ENCODE measurements around the gene NEK3. TPM values are rescaled to one million over a fixed set of nuclear protein-coding genes. Genes with fewer than 3 reads are reported as not detected.
A peak's percentile ranks its signal among the peaks of the same experiment; 100 is the strongest.

Gene NEK3
- total RNA-seq, 1 donor from 2014 or later = 38.4 TPM

GRCh38 chr13:52127378-52127777, 32.0 kb downstream of the NEK3 start:
- Mint-ChIP-seq H3K4me1 (peaks cover 17% of the 10 kb centered on the region), H3K27me3 (ENCODE audit: insufficient read depth, low read depth) (peaks cover 4% of the 10 kb centered on the region), H3K4me3 (no peak overlapping the region), H3K36me3 (peaks cover 19% of the 10 kb centered on the region), H3K9me3 (peaks cover 7% of the 10 kb centered on the region), H3K27ac (no peak overlapping the region)
- H3K27me3 ChIP-seq = peaks cover 21% of the 10 kb centered on the region
- no peak overlapping the region for H3K27ac ChIP-seq
- H3K9me3 ChIP-seq (ENCODE audit: low read depth) = no peaks in the 10 kb centered on the region
- no peaks in the 10 kb centered on the region for H3K79me2 ChIP-seq (ENCODE audit: low read depth)
- no peak overlapping the region for H3K4me3 ChIP-seq
- no peaks in the 10 kb centered on the region for H3K36me3 ChIP-seq
- H3F3A ChIP-seq (ENCODE audit: low read depth) = peaks cover 3% of the 10 kb centered on the region
- H2AFZ ChIP-seq (replicated peaks) = no peak overlapping the region
- peak overlapping the region; percentile 85 for H3K4me2 ChIP-seq
- no peak overlapping the region for H3K9ac ChIP-seq
- no peaks in the 10 kb centered on the region for H3K4me1 ChIP-seq
- no peaks in the 10 kb centered on the region for H4K20me1 ChIP-seq (ENCODE audit: low read depth)
- TF ChIP-seq EZH2 (IDR thresholded peaks at IDR 0.05) = no peak
- no peak for TF ChIP-seq CTCF (IDR thresholded peaks at IDR 0.05)
- no peak for TF ChIP-seq EZH2phosphoT487 (IDR thresholded peaks at IDR 0.05)
- DNase-seq (ENCODE audit: low spot score) = no peak

- Mint-ChIP-seq H3K27me3 (ENCODE audit: insufficient read depth, low read depth) (peaks cover 6% of the 10 kb centered on the region), H3K4me1 (peaks cover 17% of the 10 kb centered on the region), H3K27ac (no peak overlapping the region), H3K9me3 (no peaks in the 10 kb centered on the region), H3K36me3 (peaks cover 2% of the 10 kb centered on the region), H3K4me3 (no peak overlapping the region)
- H3K9ac ChIP-seq = no peak overlapping the region
- no peaks in the 10 kb centered on the region for H3K36me3 ChIP-seq
- H3K9me3 ChIP-seq (ENCODE audit: low read depth) = no peaks in the 10 kb centered on the region
- H3K4me2 ChIP-seq = no peak overlapping the region
- peaks cover 21% of the 10 kb centered on the region for H3K27me3 ChIP-seq
- H4K20me1 ChIP-seq (ENCODE audit: low read depth) = no peaks in the 10 kb centered on the region
- DNase-seq (ENCODE audit: low spot score) = no peak
- no peaks in the 10 kb centered on the region for H3K79me2 ChIP-seq (ENCODE audit: low read depth)
- TF ChIP-seq EZH2 (IDR thresholded peaks at IDR 0.05) (no peak), CTCF (IDR thresholded peaks at IDR 0.05) (no peak), EZH2phosphoT487 (IDR thresholded peaks at IDR 0.05) (no peak)
- no peak overlapping the region for H3K27ac ChIP-seq
- H3K4me3 ChIP-seq = no peak overlapping the region
- no peak overlapping the region for H2AFZ ChIP-seq (replicated peaks)
- peaks cover 3% of the 10 kb centered on the region for H3F3A ChIP-seq (ENCODE audit: low read depth)
- H3K4me1 ChIP-seq = no peaks in the 10 kb centered on the region
Measured at GRCh38 chr13:52125547-52125946, 33.9 kb downstream of the NEK3 start.

- no peak overlapping the region for H3K4me2 ChIP-seq
- Mint-ChIP-seq H3K27me3 (ENCODE audit: insufficient read depth, low read depth) (peaks cover 2% of the 10 kb centered on the region), H3K4me1 (no peaks in the 10 kb centered on the region), H3K27ac (no peak overlapping the region), H3K4me3 (no peak overlapping the region), H3K9me3 (no peaks in the 10 kb centered on the region), H3K36me3 (no peaks in the 10 kb centered on the region)
- H3K4me3 ChIP-seq = no peak overlapping the region
- no peak overlapping the region for H3K27ac ChIP-seq
- no peaks in the 10 kb centered on the region for H3K27me3 ChIP-seq
- H3K79me2 ChIP-seq (ENCODE audit: low read depth) = no peaks in the 10 kb centered on the region
- no peaks in the 10 kb centered on the region for H3F3A ChIP-seq (ENCODE audit: low read depth)
- H2AFZ ChIP-seq (replicated peaks) = peak overlapping the region; percentile 77
- H3K36me3 ChIP-seq = no peaks in the 10 kb centered on the region
- no peaks in the 10 kb centered on the region for H3K9me3 ChIP-seq (ENCODE audit: low read depth)
- no peak overlapping the region for H3K9ac ChIP-seq
- peak; percentile 8 for DNase-seq (ENCODE audit: low spot score)
- no peaks in the 10 kb centered on the region for H4K20me1 ChIP-seq (ENCODE audit: low read depth)
- TF ChIP-seq EZH2phosphoT487 (IDR thresholded peaks at IDR 0.05) (no peak), CTCF (IDR thresholded peaks at IDR 0.05) (no peak), EZH2 (IDR thresholded peaks at IDR 0.05) (no peak)
- no peaks in the 10 kb centered on the region for H3K4me1 ChIP-seq
Measured at GRCh38 chr13:52118595-52118994, 40.8 kb downstream of the NEK3 start.

Measured in neural progenitor cell (in vitro differentiated cells).